Left renal cortex interstitium (tissue), 4 donors: ENCODE results near the gene ZSWIM4. TPM values are rescaled to one million over a fixed set of nuclear protein-coding genes. Genes with fewer than 3 reads are reported as not detected.
"Not testable (repeated sequence)": the region's sequence is repeated elsewhere in the genome, so short reads cannot be mapped to it uniquely, and the experiment has no call there.

Experiments used
- DNase-seq, 4 donors: peaks; one replicate each; pipeline ENCODE4 v3.0.0-alpha.2; 2013; ENCODE audit warnings: low read depth in 4 of 4, low spot score in 2 of 4, missing footprints in 1 of 4
- polyA plus RNA-seq, 4 donors: library from polyadenylated mRNA; unstranded; fragments of 120-200 nt; gene quantifications; one replicate each; pipeline ENCODE4 v1.2.1, GENCODE V29; 2013; ENCODE audit not compliant: insufficient read length in 4 of 4

The ZSWIM4 gene
- polyA plus RNA-seq = 10 to 100 TPM in 2 of 4 donors, 1 to 10 TPM in 2; 5.1 to 13.6 (median 9.8) TPM

GRCh38 chr19:13794757-13795589, at the start of gene ZSWIM4:
TSS of gene ZSWIM4 (plus strand) at chr19:13795443. CDS start at chr19:13795649, 206 bp downstream.
- DNase-seq = peak; percentile 92 to 99 (median 96)

GRCh38 chr19:13747098-13747453, 48.2 kb upstream of the ZSWIM4 start:
- DNase-seq = no peak

GRCh38 chr19:13748169-13748828, 46.9 kb upstream of the ZSWIM4 start:
- no peak for DNase-seq

- DNase-seq = no peak
Measured at GRCh38 chr19:13751436-13751835, 43.8 kb upstream of the ZSWIM4 start.

GRCh38 chr19:13753622-13754021, 41.6 kb upstream of the ZSWIM4 start:
- not testable (repeated sequence) for DNase-seq

- DNase-seq = no peak
Measured at GRCh38 chr19:13756210-13756609, 39.0 kb upstream of the ZSWIM4 start.

- no peak for DNase-seq
Measured at GRCh38 chr19:13757805-13758772, 37.2 kb upstream of the ZSWIM4 start.

GRCh38 chr19:13758795-13759194, 36.4 kb upstream of the ZSWIM4 start:
- no peak for DNase-seq

- no peak for DNase-seq
Measured at GRCh38 chr19:13761423-13761822, 33.8 kb upstream of the ZSWIM4 start.

GRCh38 chr19:13762635-13763235, 32.5 kb upstream of the ZSWIM4 start:
- DNase-seq = no peak

GRCh38 chr19:13763265-13763664, 32.0 kb upstream of the ZSWIM4 start:
- DNase-seq = no peak

GRCh38 chr19:13764101-13764807, 31.0 kb upstream of the ZSWIM4 start, which contains the start of gene MRI1:
TSS of gene MRI1 (plus strand) at chr19:13764522. CDS start at chr19:13764589, 67 bp downstream.
- DNase-seq = peak in 1 of 4 donors; percentile 37

GRCh38 chr19:13764821-13765394, 30.3 kb upstream of the ZSWIM4 start:
- no peak for DNase-seq

- no peak for DNase-seq
Measured at GRCh38 chr19:13765395-13766094, 29.7 kb upstream of the ZSWIM4 start.

- DNase-seq = no peak
Measured at GRCh38 chr19:13766095-13766481, 29.2 kb upstream of the ZSWIM4 start.

GRCh38 chr19:13768510-13768909, 26.7 kb upstream of the ZSWIM4 start:
- DNase-seq = no peak

GRCh38 chr19:13770013-13770635, 25.1 kb upstream of the ZSWIM4 start:
- no peak for DNase-seq
